CD4-positive, alpha-beta T cell treated with Interleukin-4 for 4 hours (primary cell): ENCODE results near the gene SLC41A3.
"Not testable (repeated sequence)": the region's sequence is repeated elsewhere in the genome, so short reads cannot be mapped to it uniquely, and the experiment has no call there.

Experiments
- DNase-seq: peaks from one replicate; pipeline ENCODE4 v3.0.0-alpha.2; 2020

SLC41A3 gene

DNA sequence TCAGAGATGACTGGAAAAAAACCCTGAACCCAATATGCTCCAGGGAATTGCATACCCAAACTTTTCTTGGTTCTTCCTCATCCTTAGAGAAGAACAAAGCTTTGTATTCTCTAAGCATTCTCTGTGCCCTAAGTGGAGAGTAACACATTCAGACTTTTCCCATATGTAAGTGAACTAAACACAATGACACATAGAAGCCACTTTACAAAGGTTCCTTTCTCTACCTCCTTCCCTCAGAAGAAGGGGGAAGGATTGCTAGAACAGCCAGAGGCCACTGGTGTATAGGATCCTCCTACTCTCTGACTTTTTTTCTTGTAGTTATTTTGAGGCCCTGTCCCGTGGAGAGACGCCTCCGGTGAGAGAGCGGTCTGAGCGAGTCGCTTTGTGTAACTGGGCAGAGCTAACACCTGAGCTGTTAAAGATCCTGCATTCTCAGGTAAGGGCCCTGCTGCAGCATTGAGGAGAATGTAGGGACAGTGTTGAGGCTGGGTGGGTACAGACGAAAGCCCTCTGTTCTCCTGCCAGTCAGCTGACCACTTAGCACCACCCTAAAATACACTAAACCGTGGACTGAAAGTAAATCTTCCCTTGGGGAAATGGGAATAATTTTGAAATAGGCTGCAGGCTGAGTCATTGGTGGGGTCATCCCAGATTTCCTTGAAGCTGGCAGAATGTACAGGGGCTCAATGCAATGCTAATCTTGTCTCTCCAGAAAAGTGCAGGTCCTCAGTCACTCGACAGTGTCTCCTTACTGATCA lies 108.5 kb downstream of the SLC41A3 start:
- DNase-seq: not testable (repeated sequence)

- DNase-seq: peak; percentile 58
Measured at GRCh38 chr3:125971997-125972944, 111.7 kb downstream of the SLC41A3 start.

DNA sequence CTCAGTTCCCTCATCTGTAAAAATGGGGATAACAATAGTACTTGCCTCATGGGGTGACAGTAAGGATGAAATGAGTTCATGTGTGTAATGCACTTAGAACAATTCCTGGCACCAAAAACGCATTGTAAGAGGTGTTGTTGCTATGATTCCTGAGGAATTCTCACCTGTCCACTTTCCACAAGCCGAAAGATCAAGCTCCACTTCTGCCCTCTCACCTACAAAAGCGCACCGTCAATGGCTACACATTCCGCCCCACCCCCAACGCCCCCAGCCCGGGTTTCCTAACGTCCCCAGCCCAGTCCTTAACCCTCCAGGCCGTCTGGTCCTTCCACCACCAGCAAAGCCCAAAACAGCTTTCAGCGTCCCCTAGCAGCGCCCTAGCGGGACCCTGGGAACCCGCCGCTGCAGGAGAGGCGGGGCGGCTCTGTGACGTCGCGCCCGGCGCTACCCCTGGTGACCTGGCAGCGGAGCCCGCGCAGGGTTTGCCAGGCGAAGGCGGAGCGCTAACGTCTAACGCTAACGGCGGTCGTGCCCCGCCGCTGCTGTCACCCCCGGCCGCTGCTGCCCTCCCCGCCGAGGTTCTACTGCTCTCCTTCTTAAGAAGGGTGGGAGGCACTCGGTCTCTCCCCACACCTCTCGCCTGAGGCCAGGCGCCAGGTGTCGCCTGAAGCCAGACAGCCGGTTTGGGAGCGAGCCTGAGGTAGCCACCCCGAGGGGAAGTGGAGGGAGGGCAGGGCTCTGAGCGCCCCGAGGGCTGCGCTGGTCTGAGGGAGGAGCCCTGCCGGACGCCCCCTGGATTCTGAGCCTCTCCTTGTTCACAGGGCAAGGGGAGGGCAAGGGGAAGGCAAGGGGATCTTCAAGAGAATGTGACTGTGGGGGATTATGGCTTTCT lies 115.0 kb downstream of the SLC41A3 start, which contains the start of gene ROPN1B:
Gene ROPN1B, plus strand, starts transcription at position 478 of the 892 bp plus-strand sequence. CDS start 2,877 bp downstream, outside the sequence.
- not testable (repeated sequence) for DNase-seq

DNA sequence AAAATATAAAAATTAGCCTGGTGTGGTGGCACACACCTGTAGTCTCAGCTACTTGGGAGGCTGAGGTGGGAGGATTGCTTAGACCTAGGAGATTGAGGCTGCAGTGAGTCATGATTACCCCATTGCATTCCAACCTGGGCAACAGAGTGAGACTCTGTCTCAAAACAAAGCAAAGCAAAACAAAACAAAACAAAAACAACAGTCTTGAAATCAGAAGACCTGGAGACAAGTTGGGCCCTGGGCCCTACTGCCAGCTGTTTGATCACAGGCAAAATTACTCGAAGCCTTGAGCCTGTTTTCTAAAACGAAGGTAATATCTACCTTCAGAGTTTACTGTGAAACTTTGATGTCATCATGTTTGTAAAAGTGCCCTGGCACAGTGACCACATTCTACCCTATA lies 115.8 kb downstream of the SLC41A3 start:
- not testable (repeated sequence) for DNase-seq

GRCh38 chr3:125967156-125967555 lies 116.8 kb downstream of the SLC41A3 start:
- DNase-seq: no peak

GRCh38 chr3:125965505-125965904 lies 118.4 kb downstream of the SLC41A3 start:
- DNase-seq: no peak

- DNase-seq: not testable (repeated sequence)
Measured at GRCh38 chr3:125963834-125964233, 120.1 kb downstream of the SLC41A3 start.

- no peak for DNase-seq
Measured at GRCh38 chr3:125961289-125961589, 122.7 kb downstream of the SLC41A3 start.

GRCh38 chr3:125960456-125961288 lies 123.3 kb downstream of the SLC41A3 start:
- no peak for DNase-seq

GRCh38 chr3:125960066-125960424 lies 123.9 kb downstream of the SLC41A3 start:
- no peak for DNase-seq

- no peak for DNase-seq
Measured at GRCh38 chr3:125959317-125960065, 124.4 kb downstream of the SLC41A3 start.

DNA sequence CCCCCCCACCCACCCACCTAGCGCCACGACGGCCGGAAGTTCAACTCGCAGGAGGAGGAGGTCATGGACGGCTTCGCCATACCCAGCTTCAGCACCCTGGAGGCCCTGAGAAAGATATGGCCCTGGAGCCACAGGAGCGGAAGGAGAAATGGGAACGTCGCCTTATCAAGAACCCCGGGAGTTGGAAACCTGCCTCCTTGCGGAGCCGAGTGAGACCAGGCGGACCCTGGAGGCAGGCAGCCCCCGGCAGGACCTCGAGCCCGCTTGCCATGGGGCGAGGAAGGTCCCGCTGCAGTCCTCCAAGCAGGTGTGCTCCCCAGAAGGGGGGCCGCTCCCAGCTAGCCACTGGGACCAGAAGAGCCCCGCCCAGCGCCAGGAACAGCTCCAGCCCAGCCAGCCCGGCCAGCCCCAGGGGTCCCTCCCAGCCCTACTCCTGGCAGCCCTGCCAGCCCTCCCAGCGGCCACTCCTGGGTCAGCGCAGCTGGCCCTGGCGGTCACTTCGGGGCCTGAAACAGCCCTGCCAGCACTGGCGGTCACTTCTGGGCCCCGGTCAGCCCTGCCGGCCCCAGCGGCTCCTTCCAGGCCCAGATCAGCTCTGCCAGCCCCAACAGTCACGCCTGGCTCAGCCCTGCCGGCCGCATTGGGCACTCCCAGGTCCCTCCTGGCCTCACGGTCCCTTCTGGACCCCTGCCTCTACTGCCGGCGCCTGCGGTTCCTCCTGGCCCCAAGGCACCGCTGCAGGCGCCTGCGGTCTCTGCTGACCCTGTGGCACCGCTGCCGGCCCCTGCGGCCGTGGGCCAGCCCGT lies 125.2 kb downstream of the SLC41A3 start:
- no peak for DNase-seq

GRCh38 chr3:125957674-125958510 lies 126.0 kb downstream of the SLC41A3 start:
- no peak for DNase-seq

- DNase-seq: not testable (repeated sequence)
Measured at GRCh38 chr3:125957020-125957419, 126.9 kb downstream of the SLC41A3 start.
